ENCODE data around the gene MIF. TPM values are rescaled to one million over a fixed set of nuclear protein-coding genes. Genes with fewer than 3 reads are reported as not detected.
A peak's percentile ranks its signal among the peaks of the same experiment; 100 is the strongest.

Gene MIF
- total RNA-seq, 1 experiment from 2014 or later: 1,068 TPM

DNA sequence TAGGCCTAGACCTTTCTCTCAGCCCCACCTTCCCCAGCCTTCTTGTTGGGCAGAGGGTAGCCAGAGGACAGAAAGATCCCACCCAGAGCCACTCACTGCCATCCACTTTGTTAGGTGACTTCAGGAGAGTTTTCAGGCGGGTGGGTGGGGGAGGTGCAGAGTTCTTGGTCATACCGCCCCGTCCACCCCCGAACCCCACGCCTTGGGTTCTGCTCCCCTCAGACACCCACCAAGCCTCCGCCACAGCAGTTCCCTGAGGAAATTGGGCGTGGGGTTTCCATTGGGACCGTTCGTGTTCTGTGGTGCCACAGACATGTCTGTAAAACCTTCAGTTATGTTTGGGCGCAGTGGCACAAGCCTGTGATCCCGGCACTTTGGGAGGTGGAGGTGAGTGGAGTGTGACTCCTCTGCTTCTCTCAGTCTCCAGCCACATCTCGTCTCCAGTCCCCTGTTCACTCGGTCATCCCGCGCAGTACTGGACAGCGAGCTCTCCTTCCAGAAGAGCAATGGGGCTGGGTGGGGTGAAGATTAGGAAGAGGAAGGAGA is 1.5 kb downstream of the MIF start:
- peaks cover 8% of the 10 kb centered on the region for H3K23me2 ChIP-seq (ENCODE audit: insufficient read length, low read depth, low read length, poor library complexity, severe bottlenecking)
- H2BK15ac ChIP-seq (ENCODE audit: low read depth, low read length): no peak overlapping the region
- peak overlapping the region; percentile 94 to 97 (median 95); a peak in 5 of 7 replicates for H3K27ac Mint-ChIP-seq
- H2AK5ac ChIP-seq (ENCODE audit: insufficient read length, low read length): no peak overlapping the region
- peak overlapping the region; percentile 44 for H4K5ac ChIP-seq (ENCODE audit: insufficient read length, low read depth, low read length)
- peaks cover 6% of the 10 kb centered on the region for H3K79me1 ChIP-seq (ENCODE audit: insufficient read depth, low read depth, low read length, poor library complexity, severe bottlenecking)
- no peaks in the 10 kb centered on the region for H4K20me1 ChIP-seq (ENCODE audit: control insufficient read depth, insufficient read depth, insufficient read length)
- peaks cover 28 to 29% of the 10 kb centered on the region in 2 experiments for H3K9me3 Mint-ChIP-seq
- H3K36me3 Mint-ChIP-seq (ENCODE audit: insufficient read depth in 1 of 3, low read depth in 3 of 3): peaks cover 48 to 55% (median 51%) of the 10 kb centered on the region in 3 experiments
- H3K4me2 ChIP-seq (ENCODE audit: insufficient read depth, insufficient read length, low read length): peak overlapping the region; percentile 44
- no peaks in the 10 kb centered on the region for H3K9me3 ChIP-seq (ENCODE audit: control insufficient read depth, low read depth, low read length)
- no peak overlapping the region for H3K9ac ChIP-seq (ENCODE audit: extremely low read depth, insufficient read length, low read length)
- no peak overlapping the region for H3K18ac ChIP-seq (ENCODE audit: insufficient read length, low read depth, low read length)
- H2BK20ac ChIP-seq (ENCODE audit: low read depth, low read length, poor library complexity, severe bottlenecking): no peak overlapping the region
- no peak overlapping the region for H3K23ac ChIP-seq (ENCODE audit: insufficient read length, low read depth, low read length)
- H4K8ac ChIP-seq (replicated peaks; ENCODE audit: insufficient read length, low read depth, low read length): no peak overlapping the region
- H3K79me2 ChIP-seq (ENCODE audit: insufficient read depth, low read length): no peaks in the 10 kb centered on the region
- DNase-seq: no peak
- H3K27ac ChIP-seq (ENCODE audit: insufficient read length, low read depth, low read length): no peak overlapping the region
- H3K4me3 Mint-ChIP-seq: peak overlapping the region; percentile 94
- H4K91ac ChIP-seq (ENCODE audit: insufficient read length, low read depth, low read length): no peak overlapping the region
- peaks cover 41 to 47% of the 10 kb centered on the region in 2 experiments for H3K4me1 Mint-ChIP-seq
- no CpG with 5 or more reads among the region's 16 CpGs for WGBS (ENCODE audit: extremely low coverage, insufficient read length, low lambda C conversion rate)
- H3K27me3 ChIP-seq (ENCODE audit: insufficient read depth, low read length): no peaks in the 10 kb centered on the region
- H3K56ac ChIP-seq (ENCODE audit: insufficient read length, low read depth, low read length): no peak overlapping the region
- peaks cover 3% of the 10 kb centered on the region; the same call in 1 of the 2 replicates for H3K4me1 ChIP-seq (ENCODE audit: insufficient read depth, low read length)
- TF ChIP-seq, protein P1, sequence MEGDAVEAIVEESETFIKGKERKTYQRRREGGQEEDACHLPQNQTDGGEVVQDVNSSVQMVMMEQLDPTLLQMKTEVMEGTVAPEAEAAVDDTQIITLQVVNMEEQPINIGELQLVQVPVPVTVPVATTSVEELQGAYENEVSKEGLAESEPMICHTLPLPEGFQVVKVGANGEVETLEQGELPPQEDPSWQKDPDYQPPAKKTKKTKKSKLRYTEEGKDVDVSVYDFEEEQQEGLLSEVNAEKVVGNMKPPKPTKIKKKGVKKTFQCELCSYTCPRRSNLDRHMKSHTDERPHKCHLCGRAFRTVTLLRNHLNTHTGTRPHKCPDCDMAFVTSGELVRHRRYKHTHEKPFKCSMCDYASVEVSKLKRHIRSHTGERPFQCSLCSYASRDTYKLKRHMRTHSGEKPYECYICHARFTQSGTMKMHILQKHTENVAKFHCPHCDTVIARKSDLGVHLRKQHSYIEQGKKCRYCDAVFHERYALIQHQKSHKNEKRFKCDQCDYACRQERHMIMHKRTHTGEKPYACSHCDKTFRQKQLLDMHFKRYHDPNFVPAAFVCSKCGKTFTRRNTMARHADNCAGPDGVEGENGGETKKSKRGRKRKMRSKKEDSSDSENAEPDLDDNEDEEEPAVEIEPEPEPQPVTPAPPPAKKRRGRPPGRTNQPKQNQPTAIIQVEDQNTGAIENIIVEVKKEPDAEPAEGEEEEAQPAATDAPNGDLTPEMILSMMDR (conservative IDR thresholded peaks at IDR 0.05): no peak
- H2AFZ ChIP-seq (ENCODE audit: low read length): no peak overlapping the region
- H2BK120ac ChIP-seq (ENCODE audit: low read depth, low read length, poor library complexity, severe bottlenecking): no peak overlapping the region
- no peak overlapping the region for H2BK12ac ChIP-seq (ENCODE audit: insufficient read length, low read depth, low read length)
- no peak overlapping the region for H3K4ac ChIP-seq (ENCODE audit: low read depth, low read length)
- peaks cover 28% of the 10 kb centered on the region for H3K27me3 Mint-ChIP-seq (ENCODE audit: low read depth)
- H3K14ac ChIP-seq (ENCODE audit: insufficient read depth, low read length): no peak overlapping the region
- H3T11ph ChIP-seq (ENCODE audit: low read length): no peak overlapping the region
- H2BK5ac ChIP-seq (ENCODE audit: insufficient read length, low read length): no peak overlapping the region
